ENCODE data around the gene VDAC2.

The VDAC2 gene

DNA sequence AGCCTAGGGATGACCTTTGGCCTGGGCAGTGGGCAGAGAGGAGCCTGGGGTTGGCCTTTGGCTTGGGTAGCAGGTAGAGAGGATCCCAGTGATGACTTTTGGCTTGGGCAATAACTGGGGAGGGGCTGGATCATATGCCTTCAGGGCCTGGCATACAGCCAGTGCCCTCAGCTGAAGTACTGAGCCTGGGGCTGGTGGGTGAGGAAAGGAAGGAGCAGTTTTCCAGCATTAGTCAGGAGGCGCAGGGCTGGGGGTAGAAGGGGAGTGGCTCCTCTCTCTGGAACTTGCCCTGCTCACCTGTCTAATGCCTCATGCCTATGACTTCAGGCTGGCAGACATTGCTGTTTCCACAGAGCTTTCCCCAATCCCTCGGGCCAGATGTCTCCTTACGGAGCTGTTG lies 40.3 kb downstream of the VDAC2 start:
- no peak for DNase-seq (ENCODE audit: low read depth in 2 of 2)

- no peak for DNase-seq (ENCODE audit: low read depth in 2 of 2)
These were observed 43.0 kb downstream of the VDAC2 start for GRCh38 chr10:75253281-75254220.

DNA sequence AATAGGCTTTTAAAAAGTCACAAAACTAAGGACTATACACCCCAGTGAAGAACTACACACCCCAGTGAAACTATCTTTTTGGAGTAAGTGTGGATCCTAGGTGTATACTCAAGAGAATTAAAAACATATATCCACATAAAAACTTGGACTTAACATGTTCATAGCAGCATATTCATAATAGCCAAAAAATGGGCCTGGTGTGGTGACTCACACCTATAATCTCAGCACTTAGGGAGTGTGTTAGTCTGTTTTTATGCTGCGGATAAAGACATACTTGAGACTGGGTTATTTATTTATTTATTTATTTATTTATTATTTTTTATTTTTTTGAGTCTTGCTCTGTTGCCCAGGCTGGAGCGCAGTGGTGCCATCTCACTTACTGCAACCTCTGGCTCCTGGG lies 44.1 kb downstream of the VDAC2 start:
- DNase-seq (ENCODE audit: low read depth in 2 of 2), result no peak

DNA sequence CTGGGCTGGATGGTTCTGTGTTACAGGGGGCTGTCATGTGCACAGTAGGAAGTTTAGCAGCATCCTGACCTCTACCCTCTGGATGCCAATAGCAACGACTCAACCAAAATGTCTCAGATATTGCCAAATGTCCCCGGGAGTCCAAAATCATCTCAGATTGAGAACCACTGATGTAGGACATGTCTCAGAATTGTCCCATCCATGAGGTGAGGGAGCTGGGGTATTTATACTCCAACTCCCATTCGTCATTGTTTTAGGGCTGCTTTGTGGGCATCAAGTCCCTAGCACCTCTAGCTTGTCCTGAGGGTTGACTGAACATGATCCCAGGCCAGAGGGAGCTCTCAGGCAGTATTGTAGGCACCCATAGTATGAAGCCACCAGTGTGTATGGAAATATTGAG lies 50.4 kb downstream of the VDAC2 start:
- DNase-seq (ENCODE audit: low read depth in 2 of 2), result no peak

DNA sequence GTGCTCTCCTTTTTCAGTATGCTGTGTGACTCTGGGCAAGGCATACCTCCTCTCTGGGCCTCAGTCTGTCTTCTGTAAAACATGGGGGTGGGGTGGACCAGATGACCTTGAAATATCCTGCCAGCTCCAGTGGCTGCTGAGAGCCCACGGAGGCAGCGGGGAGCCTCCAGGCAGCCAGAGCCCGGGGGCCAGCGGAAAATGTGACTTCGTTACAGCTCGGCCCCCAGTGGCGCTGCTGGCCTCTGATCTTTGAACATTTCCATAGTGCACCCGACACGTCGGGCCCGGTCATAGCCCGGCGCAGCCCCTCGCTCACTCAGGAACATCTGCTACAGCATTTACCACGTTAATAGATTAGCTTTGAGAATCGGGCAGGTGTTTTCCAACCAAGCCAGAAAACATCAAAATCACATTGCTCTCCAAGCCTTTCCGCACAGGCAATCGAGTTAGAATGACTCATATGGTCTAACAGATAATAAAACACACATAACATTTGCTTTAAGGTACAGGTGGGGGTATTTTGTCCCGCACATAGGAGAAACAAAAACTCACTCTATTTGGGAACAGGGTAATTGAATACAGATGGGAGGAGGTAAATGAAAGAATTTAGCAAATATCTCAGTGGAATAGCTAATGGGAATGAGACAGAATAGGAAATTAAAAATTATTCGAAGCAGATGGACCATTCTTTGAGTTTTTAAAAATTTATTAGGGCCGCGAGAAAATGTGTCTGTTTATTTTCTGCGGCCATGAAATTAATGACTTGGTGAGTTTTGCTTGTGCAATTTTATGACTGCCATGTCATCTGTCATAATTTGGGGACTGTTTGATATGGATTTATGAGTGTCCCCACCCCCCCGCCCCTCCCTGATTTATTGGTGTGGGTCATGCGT lies 51.5 kb downstream of the VDAC2 start:
- DNase-seq (ENCODE audit: low read depth in 2 of 2), result no peak

- no peak for DNase-seq (ENCODE audit: low read depth in 2 of 2)
These were observed 53.2 kb downstream of the VDAC2 start for GRCh38 chr10:75263806-75264205.

- DNase-seq (ENCODE audit: low read depth in 2 of 2), result no peak
These were observed 55.3 kb downstream of the VDAC2 start for GRCh38 chr10:75265856-75266255.

DNA sequence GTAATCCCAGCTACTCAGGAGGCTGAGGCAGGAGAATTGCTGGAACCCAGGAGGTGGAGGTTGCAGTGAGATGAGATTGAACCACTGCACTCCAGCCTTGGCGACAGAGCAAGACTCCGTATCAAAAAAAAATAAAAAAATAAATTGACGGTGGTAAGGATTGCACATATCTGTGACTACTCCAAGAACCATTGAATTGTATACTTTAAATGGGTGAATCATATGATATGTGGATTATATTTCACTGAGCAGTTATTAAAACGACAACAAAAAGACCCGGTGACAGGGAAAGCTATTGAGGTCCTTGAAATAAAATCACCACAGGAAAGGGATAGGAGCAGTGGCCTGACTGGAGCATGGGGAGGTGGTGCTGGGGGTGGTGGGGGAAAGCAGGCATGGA lies 56.3 kb downstream of the VDAC2 start:
- DNase-seq (ENCODE audit: low read depth in 2 of 2), result no peak

GRCh38 chr10:75269605-75270004 lies 59.0 kb downstream of the VDAC2 start:
- no peak for DNase-seq (ENCODE audit: low read depth in 2 of 2)

- no peak for DNase-seq (ENCODE audit: low read depth in 2 of 2)
These were observed 61.5 kb downstream of the VDAC2 start for GRCh38 chr10:75272094-75272493.

GRCh38 chr10:75272896-75273295 lies 62.3 kb downstream of the VDAC2 start:
- no peak for DNase-seq (ENCODE audit: low read depth in 2 of 2)

DNA sequence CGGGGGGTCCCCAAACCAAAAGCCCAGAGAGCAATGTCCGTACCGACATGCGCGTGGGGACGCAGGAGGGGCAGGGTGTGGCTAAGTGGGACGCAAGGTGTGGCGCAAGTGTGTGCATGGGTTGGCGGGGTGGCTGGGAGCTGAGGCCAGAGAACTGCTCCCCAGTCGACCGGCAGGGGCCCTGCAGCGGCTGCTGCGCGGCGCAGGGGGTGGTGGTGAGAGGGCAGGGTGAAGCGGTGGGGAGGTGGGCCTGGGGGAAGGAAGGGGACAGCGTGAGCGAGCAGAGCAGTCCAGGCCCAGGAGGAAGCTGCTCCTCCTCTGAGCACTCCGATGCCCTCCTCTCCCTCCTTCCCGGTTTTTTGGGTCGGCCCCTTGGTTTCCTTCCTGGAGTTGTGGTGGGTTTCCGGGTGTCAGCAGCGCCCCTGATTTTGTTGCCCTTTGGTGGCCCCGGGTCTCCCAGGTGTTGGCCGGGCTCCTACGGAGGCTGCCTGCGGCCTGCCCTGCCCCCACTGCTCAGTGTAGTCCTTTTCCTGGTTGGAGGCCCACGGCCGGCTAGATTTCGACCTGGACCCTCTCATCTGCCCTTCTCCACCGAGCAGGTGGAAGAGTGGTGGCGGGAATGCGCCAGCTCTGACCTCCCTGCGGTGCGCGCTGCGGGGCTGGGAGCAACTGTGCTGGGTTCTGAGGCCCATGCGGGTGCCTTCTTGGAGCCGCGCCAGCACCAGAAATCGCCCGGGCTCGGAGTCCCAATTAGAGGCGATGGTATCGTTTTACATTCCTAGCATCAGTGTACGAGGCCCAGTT lies 65.7 kb downstream of the VDAC2 start:
- DNase-seq (ENCODE audit: low read depth in 2 of 2), result no peak

DNA sequence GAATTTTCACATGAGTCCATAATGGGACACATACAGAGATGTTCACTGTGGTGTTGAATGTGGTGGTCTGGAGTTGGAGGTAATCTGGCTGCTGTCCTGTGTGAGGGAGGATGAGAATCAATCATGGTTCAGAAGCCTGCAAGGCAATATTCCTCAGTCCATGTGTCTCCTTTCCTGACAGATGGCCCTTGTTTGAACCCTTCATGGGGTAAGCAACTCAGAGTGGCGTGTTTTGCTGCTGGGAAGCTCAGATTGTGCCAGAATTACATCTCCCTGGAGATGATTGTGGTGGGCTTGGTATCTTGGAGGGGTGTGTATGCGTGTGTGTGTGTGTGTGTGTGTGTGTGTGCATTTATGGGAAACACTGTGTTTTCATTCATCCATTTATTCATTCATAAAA lies 69.6 kb downstream of the VDAC2 start:
- DNase-seq (ENCODE audit: low read depth in 2 of 2), result no peak
